WTC11 (cell line): ENCODE results near the gene GBF1. TPM values are rescaled to one million over a fixed set of nuclear protein-coding genes. Genes with fewer than 3 reads are reported as not detected.

Experiments used
- ATAC-seq: fragments of 200-7000 bp; cut with Tn5 transposase; 2 replicates; pipeline ENCODE4 v1.10.0; 2021; ENCODE audit warnings: mild to moderate bottlenecking, moderate library complexity
- CTCF ChIA-PET: fragments of 300-600 bp; sonication (Branson Sonifier 250); formaldehyde crosslinking; loops from one replicate; lab custom pipeline; 2021; ENCODE audit warnings: antibody characterized with exemption; lab: Charles Lee
- POLR2A ChIA-PET: fragments of 350-600 bp; sonication (Branson Sonifier 250); formaldehyde crosslinking; loops from one replicate; lab custom pipeline; 2021; ENCODE audit warnings: antibody characterized with exemption; lab: Charles Lee
- DNase-seq: peaks from one replicate; pipeline ENCODE4 v3.0.0; 2021; ENCODE audit warnings: low spot score
- H3K27ac Mint-ChIP-seq: 2 replicates; pipeline ENCODE4 v1.8.0; 2021; ENCODE audit warnings: mixed read lengths
- H3K27me3 Mint-ChIP-seq: 2 replicates; pipeline ENCODE4 v1.8.0; 2021; ENCODE audit warnings: low read depth, mild to moderate bottlenecking, moderate library complexity, mixed read lengths
- H3K36me3 Mint-ChIP-seq: 2 replicates; pipeline ENCODE4 v1.8.0; 2021; ENCODE audit warnings: mixed read lengths
- H3K4me1 Mint-ChIP-seq: 2 replicates; pipeline ENCODE4 v1.8.0; 2022; ENCODE audit warnings: mixed read lengths
- H3K4me3 Mint-ChIP-seq: 2 replicates; pipeline ENCODE4 v1.8.0; 2021; ENCODE audit warnings: mild to moderate bottlenecking, moderate library complexity, mixed read lengths
- H3K9me3 Mint-ChIP-seq: 2 replicates; pipeline ENCODE4 v1.8.0; 2021; ENCODE audit warnings: mixed read lengths
- ARID4B ChIP-seq: sonication (generic); formaldehyde crosslinking; IDR thresholded peaks from 2 replicates; pipeline ENCODE4 v1.8.0; 2023; ENCODE audit warnings: missing genetic modification reagents, mild to moderate bottlenecking, borderline replicate concordance
- ATF2 ChIP-seq: sonication (generic); formaldehyde crosslinking; IDR thresholded peaks from 2 replicates; pipeline ENCODE4 v1.8.1; 2022; ENCODE audit warnings: low read depth, missing genetic modification reagents, borderline replicate concordance
- E2F5 ChIP-seq: sonication (generic); formaldehyde crosslinking; IDR thresholded peaks from 2 replicates; pipeline ENCODE4 v1.8.1; 2022; ENCODE audit warnings: mild to moderate bottlenecking, moderate library complexity, missing genetic modification reagents
- ERG ChIP-seq: fragments of 250-450 bp; sonication (Bioruptor Pico); IDR thresholded peaks from 2 replicates; pipeline ENCODE4 v1.8.0; 2021; ENCODE audit warnings: mild to moderate bottlenecking
- FOXK1 ChIP-seq: sonication (generic); formaldehyde crosslinking; IDR thresholded peaks from 2 replicates; pipeline ENCODE4 v1.8.0; 2022; ENCODE audit warnings: mild to moderate bottlenecking, moderate library complexity, missing genetic modification reagents
- GRHL2 ChIP-seq: fragments of 250-450 bp; sonication (Bioruptor Pico); IDR thresholded peaks from 2 replicates; pipeline ENCODE4 v1.8.0; 2022; ENCODE audit warnings: mild to moderate bottlenecking, moderate library complexity; ENCODE audit not compliant: insufficient replicate concordance, severe bottlenecking
- IRF2 ChIP-seq: sonication (generic); formaldehyde crosslinking; IDR thresholded peaks from 2 replicates; pipeline ENCODE4 v1.8.0; 2022; ENCODE audit warnings: low read depth, missing genetic modification reagents, borderline replicate concordance
- MXD4 ChIP-seq: fragments of 250-450 bp; sonication (Bioruptor Pico); IDR thresholded peaks from 2 replicates; pipeline ENCODE4 v1.8.0; 2021; ENCODE audit warnings: mild to moderate bottlenecking, moderate library complexity, borderline replicate concordance
- MYBL2 ChIP-seq: sonication (generic); formaldehyde crosslinking; IDR thresholded peaks from 2 replicates; pipeline ENCODE4 v1.8.1; 2023; ENCODE audit warnings: mild to moderate bottlenecking, moderate library complexity, missing genetic modification reagents
- ZBTB43 ChIP-seq: sonication (generic); formaldehyde crosslinking; IDR thresholded peaks from 2 replicates; pipeline ENCODE4 v1.8.1; 2023; ENCODE audit warnings: mild to moderate bottlenecking, missing genetic modification reagents
- ZNF121 ChIP-seq: sonication (generic); formaldehyde crosslinking; IDR thresholded peaks from 2 replicates; pipeline ENCODE4 v1.8.0; 2023; ENCODE audit warnings: missing genetic modification reagents
- ZNF219 ChIP-seq: sonication (generic); formaldehyde crosslinking; IDR thresholded peaks from 2 replicates; pipeline ENCODE4 v1.8.0; 2023; ENCODE audit warnings: missing genetic modification reagents, mild to moderate bottlenecking, borderline replicate concordance
- total RNA-seq: library from RNA; stranded (reverse); gene quantifications from 3 replicates; pipeline ENCODE4 v1.2.3, GENCODE V29; 2021
- TF ChIP-seq, protein P1 (sequence below): sonication (generic); formaldehyde crosslinking; IDR thresholded peaks from 2 replicates; pipeline ENCODE4 v1.8.1; 2022; ENCODE audit warnings: missing genetic modification reagents, borderline replicate concordance
- TF ChIP-seq, protein P2 (sequence below): fragments of 250-450 bp; sonication (Bioruptor Pico); IDR thresholded peaks from 2 replicates; pipeline ENCODE4 v1.9.0; 2021; ENCODE audit warnings: mild to moderate bottlenecking
- TF ChIP-seq, protein P3 (sequence below): sonication (generic); formaldehyde crosslinking; IDR thresholded peaks from 2 replicates; pipeline ENCODE4 v1.8.0; 2023; ENCODE audit warnings: missing genetic modification reagents
- TF ChIP-seq, protein P4 (sequence below): sonication (generic); formaldehyde crosslinking; IDR thresholded peaks from 2 replicates; pipeline ENCODE4 v1.8.1; 2023; ENCODE audit warnings: mild to moderate bottlenecking, missing genetic modification reagents, moderate library complexity
- TF ChIP-seq, protein P5 (sequence below): sonication (generic); formaldehyde crosslinking; IDR thresholded peaks from 2 replicates; pipeline ENCODE4 v1.8.0; 2022; ENCODE audit warnings: mild to moderate bottlenecking, missing genetic modification reagents
- TF ChIP-seq, protein P6 (sequence below): fragments of 250-450 bp; sonication (Bioruptor Pico); IDR thresholded peaks from 2 replicates; pipeline ENCODE4 v1.9.0; 2021; ENCODE audit warnings: mild to moderate bottlenecking, borderline replicate concordance

Gene GBF1
- total RNA-seq, 1 experiment from 2014 or later, result 32.4 TPM

GRCh38 chr10:102283890-102284289 lies 38.6 kb downstream of the GBF1 start:
- Mint-ChIP-seq H3K4me3 (no peak overlapping the region), H3K4me1 (no peaks in the 10 kb centered on the region)
- CTCF ChIA-PET, result interaction anchor here (1.1 to 1.5 kb wide), 2 partner anchors 52 to 63 kb away, joined by 4 to 8 read pairs; no protein-coding TSS in a partner anchor
- TF ChIP-seq IRF2 (no peak), ZBTB43 (CRISPR knock-in tag) (no peak), E2F5 (no peak), FOXK1 (no peak), ATF2 (CRISPR knock-in tag) (no peak), ARID4B (CRISPR knock-in tag) (no peak), GRHL2 (CRISPR knock-in tag) (no peak), MYBL2 (CRISPR knock-in tag) (no peak), ZNF121 (no peak), ZNF219 (no peak), ERG (CRISPR knock-in tag) (no peak), MXD4 (CRISPR knock-in tag) (no peak)
- TF ChIP-seq, protein P1, sequence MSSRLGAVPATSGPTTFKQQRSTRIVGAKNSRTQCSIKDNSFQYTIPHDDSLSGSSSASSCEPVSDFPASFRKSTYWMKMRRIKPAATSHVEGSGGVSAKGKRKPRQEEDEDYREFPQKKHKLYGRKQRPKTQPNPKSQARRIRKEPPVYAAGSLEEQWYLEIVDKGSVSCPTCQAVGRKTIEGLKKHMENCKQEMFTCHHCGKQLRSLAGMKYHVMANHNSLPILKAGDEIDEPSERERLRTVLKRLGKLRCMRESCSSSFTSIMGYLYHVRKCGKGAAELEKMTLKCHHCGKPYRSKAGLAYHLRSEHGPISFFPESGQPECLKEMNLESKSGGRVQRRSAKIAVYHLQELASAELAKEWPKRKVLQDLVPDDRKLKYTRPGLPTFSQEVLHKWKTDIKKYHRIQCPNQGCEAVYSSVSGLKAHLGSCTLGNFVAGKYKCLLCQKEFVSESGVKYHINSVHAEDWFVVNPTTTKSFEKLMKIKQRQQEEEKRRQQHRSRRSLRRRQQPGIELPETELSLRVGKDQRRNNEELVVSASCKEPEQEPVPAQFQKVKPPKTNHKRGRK (CRISPR knock-in tag), result no peak
- TF ChIP-seq, protein P2, sequence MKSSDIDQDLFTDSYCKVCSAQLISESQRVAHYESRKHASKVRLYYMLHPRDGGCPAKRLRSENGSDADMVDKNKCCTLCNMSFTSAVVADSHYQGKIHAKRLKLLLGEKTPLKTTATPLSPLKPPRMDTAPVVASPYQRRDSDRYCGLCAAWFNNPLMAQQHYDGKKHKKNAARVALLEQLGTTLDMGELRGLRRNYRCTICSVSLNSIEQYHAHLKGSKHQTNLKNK (CRISPR knock-in tag), result no peak
- TF ChIP-seq, protein P3, sequence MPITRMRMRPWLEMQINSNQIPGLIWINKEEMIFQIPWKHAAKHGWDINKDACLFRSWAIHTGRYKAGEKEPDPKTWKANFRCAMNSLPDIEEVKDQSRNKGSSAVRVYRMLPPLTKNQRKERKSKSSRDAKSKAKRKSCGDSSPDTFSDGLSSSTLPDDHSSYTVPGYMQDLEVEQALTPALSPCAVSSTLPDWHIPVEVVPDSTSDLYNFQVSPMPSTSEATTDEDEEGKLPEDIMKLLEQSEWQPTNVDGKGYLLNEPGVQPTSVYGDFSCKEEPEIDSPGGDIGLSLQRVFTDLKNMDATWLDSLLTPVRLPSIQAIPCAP (CRISPR knock-in tag), result no peak
- TF ChIP-seq, protein P4, sequence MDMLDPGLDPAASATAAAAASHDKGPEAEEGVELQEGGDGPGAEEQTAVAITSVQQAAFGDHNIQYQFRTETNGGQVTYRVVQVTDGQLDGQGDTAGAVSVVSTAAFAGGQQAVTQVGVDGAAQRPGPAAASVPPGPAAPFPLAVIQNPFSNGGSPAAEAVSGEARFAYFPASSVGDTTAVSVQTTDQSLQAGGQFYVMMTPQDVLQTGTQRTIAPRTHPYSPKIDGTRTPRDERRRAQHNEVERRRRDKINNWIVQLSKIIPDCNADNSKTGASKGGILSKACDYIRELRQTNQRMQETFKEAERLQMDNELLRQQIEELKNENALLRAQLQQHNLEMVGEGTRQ, result no peak
- TF ChIP-seq, protein P5, sequence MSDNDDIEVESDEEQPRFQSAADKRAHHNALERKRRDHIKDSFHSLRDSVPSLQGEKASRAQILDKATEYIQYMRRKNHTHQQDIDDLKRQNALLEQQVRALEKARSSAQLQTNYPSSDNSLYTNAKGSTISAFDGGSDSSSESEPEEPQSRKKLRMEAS, result no peak
- TF ChIP-seq, protein P6, sequence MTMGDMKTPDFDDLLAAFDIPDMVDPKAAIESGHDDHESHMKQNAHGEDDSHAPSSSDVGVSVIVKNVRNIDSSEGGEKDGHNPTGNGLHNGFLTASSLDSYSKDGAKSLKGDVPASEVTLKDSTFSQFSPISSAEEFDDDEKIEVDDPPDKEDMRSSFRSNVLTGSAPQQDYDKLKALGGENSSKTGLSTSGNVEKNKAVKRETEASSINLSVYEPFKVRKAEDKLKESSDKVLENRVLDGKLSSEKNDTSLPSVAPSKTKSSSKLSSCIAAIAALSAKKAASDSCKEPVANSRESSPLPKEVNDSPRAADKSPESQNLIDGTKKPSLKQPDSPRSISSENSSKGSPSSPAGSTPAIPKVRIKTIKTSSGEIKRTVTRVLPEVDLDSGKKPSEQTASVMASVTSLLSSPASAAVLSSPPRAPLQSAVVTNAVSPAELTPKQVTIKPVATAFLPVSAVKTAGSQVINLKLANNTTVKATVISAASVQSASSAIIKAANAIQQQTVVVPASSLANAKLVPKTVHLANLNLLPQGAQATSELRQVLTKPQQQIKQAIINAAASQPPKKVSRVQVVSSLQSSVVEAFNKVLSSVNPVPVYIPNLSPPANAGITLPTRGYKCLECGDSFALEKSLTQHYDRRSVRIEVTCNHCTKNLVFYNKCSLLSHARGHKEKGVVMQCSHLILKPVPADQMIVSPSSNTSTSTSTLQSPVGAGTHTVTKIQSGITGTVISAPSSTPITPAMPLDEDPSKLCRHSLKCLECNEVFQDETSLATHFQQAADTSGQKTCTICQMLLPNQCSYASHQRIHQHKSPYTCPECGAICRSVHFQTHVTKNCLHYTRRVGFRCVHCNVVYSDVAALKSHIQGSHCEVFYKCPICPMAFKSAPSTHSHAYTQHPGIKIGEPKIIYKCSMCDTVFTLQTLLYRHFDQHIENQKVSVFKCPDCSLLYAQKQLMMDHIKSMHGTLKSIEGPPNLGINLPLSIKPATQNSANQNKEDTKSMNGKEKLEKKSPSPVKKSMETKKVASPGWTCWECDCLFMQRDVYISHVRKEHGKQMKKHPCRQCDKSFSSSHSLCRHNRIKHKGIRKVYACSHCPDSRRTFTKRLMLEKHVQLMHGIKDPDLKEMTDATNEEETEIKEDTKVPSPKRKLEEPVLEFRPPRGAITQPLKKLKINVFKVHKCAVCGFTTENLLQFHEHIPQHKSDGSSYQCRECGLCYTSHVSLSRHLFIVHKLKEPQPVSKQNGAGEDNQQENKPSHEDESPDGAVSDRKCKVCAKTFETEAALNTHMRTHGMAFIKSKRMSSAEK (CRISPR knock-in tag), result no peak

More at GRCh38 chr10:102283890-102284289, 38.6 kb downstream of the GBF1 start:
- POLR2A ChIA-PET, result no interaction called here
- Mint-ChIP-seq H3K36me3 (no peaks in the 10 kb centered on the region), H3K27ac (no peak overlapping the region), H3K27me3 (no peaks in the 10 kb centered on the region), H3K9me3 (no peaks in the 10 kb centered on the region)
- DNase-seq, result no peak
- ATAC-seq, result no peak
